ENCODE data around the gene CALM3.

Gene CALM3

DNA sequence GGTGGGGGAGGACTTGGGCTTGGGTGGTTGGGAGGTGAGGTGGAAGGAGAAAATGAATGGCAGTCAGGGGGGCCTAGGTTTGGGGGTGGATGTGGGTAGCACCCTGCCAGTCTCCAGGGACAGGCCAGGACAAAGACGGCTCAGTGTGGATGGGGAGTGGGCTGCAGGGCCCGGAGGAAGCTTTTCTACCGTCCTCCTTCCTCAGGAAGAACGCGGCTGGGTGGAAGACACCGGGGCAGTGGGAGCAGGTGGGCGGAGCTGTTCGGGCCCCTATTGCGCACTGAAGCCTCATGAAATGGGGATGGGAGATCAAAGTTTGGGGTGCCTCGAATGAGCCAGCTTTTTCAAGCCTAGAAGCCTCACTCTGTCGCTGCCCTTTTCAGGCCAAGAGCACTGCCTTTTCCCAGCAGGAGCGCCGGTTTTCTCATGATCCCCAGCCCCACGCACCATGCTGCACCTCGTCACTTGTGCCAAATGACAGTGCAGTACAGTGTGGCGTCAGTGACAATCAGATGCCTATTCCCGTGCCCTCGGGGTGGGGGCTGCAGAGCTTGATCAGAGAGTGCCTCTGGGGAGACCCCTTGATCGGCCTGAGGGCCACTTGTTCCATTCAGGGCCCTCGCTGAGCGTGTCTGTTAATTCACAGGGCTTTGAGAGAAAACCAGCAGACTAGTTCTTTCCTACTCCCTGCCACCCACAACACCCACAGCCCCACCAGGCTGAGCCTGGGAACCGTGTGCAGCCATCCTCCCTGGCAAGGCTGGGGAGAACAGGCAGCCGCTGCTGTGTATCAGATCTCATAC, 1.5 kb downstream of the CALM3 start:
- Histone ChIP-seq H3K36me3 (ENCODE audit: control insufficient read depth, insufficient read depth, low read length) (peaks cover 17% of the 10 kb centered on the region), H3K4me3 (replicated peaks; ENCODE audit: low read depth, low read length) (peak overlapping the region; percentile 83), H3K27me3 (replicated peaks; ENCODE audit: control insufficient read depth, insufficient read depth, low read length) (no peaks in the 10 kb centered on the region)
- no peak for DNase-seq (ENCODE audit: extremely low read depth, insufficient read length)
- no peak for TF ChIP-seq CTCF (IDR thresholded peaks at IDR 0.05; ENCODE audit: insufficient read depth, low read length, poor library complexity, severe bottlenecking)

GRCh38 chr19:46603195-46603637, 2.1 kb downstream of the CALM3 start:
- Histone ChIP-seq H3K4me3 (replicated peaks; ENCODE audit: low read depth, low read length) (peak overlapping the region; percentile 83), H3K27me3 (replicated peaks; ENCODE audit: control insufficient read depth, insufficient read depth, low read length) (no peaks in the 10 kb centered on the region), H3K36me3 (ENCODE audit: control insufficient read depth, insufficient read depth, low read length) (peaks cover 23% of the 10 kb centered on the region)
- TF ChIP-seq CTCF (IDR thresholded peaks at IDR 0.05; ENCODE audit: insufficient read depth, low read length, poor library complexity, severe bottlenecking), result no peak
- no peak for DNase-seq (ENCODE audit: extremely low read depth, insufficient read length)

DNA sequence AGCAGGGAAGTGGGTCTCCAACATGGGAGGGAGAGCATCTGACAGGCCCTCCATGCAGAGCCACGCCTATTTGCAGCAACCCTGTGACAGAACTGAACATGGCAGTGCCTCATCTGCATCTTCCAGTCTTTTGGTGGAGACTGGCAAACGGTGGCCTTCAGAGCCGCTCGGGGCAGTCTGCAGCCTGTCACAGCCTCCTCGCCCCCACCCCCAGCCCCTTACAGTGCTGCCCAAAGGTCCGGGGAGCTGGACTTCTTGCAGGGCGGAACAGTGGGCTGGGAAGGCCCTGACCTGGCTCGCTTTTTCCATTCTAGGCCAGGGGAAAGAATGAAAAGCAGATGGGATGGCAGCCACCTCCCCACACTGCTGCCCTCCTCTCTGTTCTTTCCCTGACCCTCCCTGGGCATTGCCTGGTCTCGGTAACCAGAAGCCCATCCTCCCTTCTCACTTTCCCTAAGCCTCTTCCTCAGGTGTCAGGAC, 2.7 kb downstream of the CALM3 start:
- no peak for TF ChIP-seq CTCF (IDR thresholded peaks at IDR 0.05; ENCODE audit: insufficient read depth, low read length, poor library complexity, severe bottlenecking)
- no peak overlapping the region for H3K4me3 ChIP-seq (replicated peaks; ENCODE audit: low read depth, low read length)

DNA sequence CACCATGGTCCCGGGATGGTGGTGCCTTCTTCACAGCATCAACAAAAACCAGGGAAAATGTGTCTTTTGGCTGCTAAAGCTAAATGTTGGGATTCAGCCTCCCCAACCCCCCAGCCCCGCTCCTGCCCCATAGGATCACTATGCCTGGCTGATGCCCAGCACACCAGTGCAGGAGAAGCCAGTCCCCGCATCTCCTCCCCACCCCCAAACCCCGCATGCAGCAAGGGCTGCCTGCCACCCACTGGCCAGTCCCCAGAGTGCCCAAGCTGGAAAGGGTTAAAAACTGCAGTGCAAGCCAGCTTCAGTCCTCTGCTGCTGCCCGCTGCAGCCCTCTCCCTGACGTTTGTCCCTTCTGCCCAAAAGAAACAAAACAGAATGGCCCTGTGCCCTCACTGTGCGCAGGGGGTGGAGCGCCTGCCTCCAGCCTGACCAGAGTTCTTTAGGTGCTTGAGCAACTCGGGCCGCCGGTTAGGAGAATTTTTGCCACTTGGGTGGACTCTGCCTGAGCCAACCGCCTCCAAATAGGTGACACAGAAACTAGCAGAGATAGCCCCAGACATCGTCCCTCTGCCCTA, 3.7 kb downstream of the CALM3 start:
- no peak overlapping the region for H3K4me3 ChIP-seq (replicated peaks; ENCODE audit: low read depth, low read length)
- TF ChIP-seq CTCF (IDR thresholded peaks at IDR 0.05; ENCODE audit: insufficient read depth, low read length, poor library complexity, severe bottlenecking), result no peak
- H3K36me3 ChIP-seq (ENCODE audit: control insufficient read depth, insufficient read depth, low read length), result peaks cover 37% of the 10 kb centered on the region
- H3K27me3 ChIP-seq (replicated peaks; ENCODE audit: control insufficient read depth, insufficient read depth, low read length), result no peaks in the 10 kb centered on the region
- no peak for DNase-seq (ENCODE audit: extremely low read depth, insufficient read length)

More for the DNA sequence above, 2.7 kb downstream of the CALM3 start:
- H3K36me3 ChIP-seq (ENCODE audit: control insufficient read depth, insufficient read depth, low read length), result peaks cover 29% of the 10 kb centered on the region
- no peak for DNase-seq (ENCODE audit: extremely low read depth, insufficient read length)
- no peaks in the 10 kb centered on the region for H3K27me3 ChIP-seq (replicated peaks; ENCODE audit: control insufficient read depth, insufficient read depth, low read length)

DNA sequence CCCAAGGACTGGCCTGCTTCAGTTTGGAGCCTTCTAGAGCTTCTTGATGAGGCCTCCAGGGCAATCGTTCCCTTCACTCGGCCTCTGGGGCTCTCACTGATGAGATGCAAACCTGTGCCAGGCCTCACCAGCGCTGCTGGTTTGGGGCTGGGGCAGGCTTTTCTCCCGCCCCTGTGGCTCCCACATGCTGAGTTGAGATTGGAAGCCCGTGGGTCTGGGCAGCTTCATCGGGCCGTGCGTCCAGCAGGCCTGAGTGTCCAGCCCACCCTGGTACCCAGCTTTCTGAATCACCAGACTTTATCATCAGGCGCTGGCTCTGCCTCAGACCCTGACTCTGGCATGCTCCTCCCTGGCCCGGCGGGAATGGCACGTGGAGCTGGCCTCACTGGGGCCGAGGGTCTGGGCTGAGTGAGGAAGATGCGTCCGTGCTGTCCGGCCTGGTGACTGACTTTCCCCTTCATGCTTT, 4.3 kb downstream of the CALM3 start:
- no peak for DNase-seq (ENCODE audit: extremely low read depth, insufficient read length)
- no peak for TF ChIP-seq CTCF (IDR thresholded peaks at IDR 0.05; ENCODE audit: insufficient read depth, low read length, poor library complexity, severe bottlenecking)
- H3K36me3 ChIP-seq (ENCODE audit: control insufficient read depth, insufficient read depth, low read length), result peaks cover 39% of the 10 kb centered on the region

More for the DNA sequence above, 4.3 kb downstream of the CALM3 start:
- Histone ChIP-seq H3K27me3 (replicated peaks; ENCODE audit: control insufficient read depth, insufficient read depth, low read length) (no peaks in the 10 kb centered on the region), H3K4me3 (replicated peaks; ENCODE audit: low read depth, low read length) (no peak overlapping the region)
